Neural progenitor cell (in vitro differentiated cells): ENCODE measurements around the gene ZPLD1. TPM values are rescaled to one million over a fixed set of nuclear protein-coding genes. Genes with fewer than 3 reads are reported as not detected.

Experiments
- DNase-seq: peaks from one replicate; pipeline ENCODE4 v3.0.0-alpha.2; 2016; ENCODE audit warnings: low spot score
- H2AFZ ChIP-seq: fragments of 200-600 bp; sonication (generic); replicated peaks from 2 replicates; pipeline ENCODE4 v1.6.1; 2016; ENCODE audit warnings: antibody characterized with exemption
- H3F3A ChIP-seq: fragments of 200-600 bp; sonication (generic); 2 replicates; pipeline ENCODE4 v1.6.1; 2016; ENCODE audit warnings: antibody characterized with exemption, low read depth
- H3K27ac ChIP-seq: fragments of 200-600 bp; sonication (generic); 2 replicates; pipeline ENCODE4 v1.5.1; 2016; ENCODE audit warnings: mild to moderate bottlenecking
- H3K27me3 ChIP-seq: fragments of 200-600 bp; sonication (generic); 2 replicates; pipeline ENCODE4 v1.6.1; 2016; ENCODE audit warnings: mild to moderate bottlenecking, moderate library complexity
- H3K36me3 ChIP-seq: fragments of 200-600 bp; sonication (generic); 2 replicates; pipeline ENCODE4 v1.5.1; 2016
- H3K4me1 ChIP-seq: fragments of 200-600 bp; sonication (generic); 2 replicates; pipeline ENCODE4 v1.6.1; 2016; ENCODE audit warnings: mixed run types
- H3K4me2 ChIP-seq: fragments of 200-600 bp; sonication (generic); 2 replicates; pipeline ENCODE4 v1.6.1; 2016
- H3K4me3 ChIP-seq: fragments of 200-600 bp; sonication (generic); 2 replicates; pipeline ENCODE4 v1.5.1; 2016
- H3K79me2 ChIP-seq: fragments of 200-600 bp; sonication (generic); 2 replicates; pipeline ENCODE4 v1.6.1; 2016; ENCODE audit warnings: low read depth
- H3K9ac ChIP-seq: fragments of 200-600 bp; sonication (generic); 2 replicates; pipeline ENCODE4 v1.6.1; 2016
- H3K9me3 ChIP-seq: fragments of 200-600 bp; sonication (generic); 2 replicates; pipeline ENCODE4 v1.5.1; 2016; ENCODE audit warnings: low read depth
- H4K20me1 ChIP-seq: fragments of 200-600 bp; sonication (generic); 2 replicates; pipeline ENCODE4 v1.6.1; 2016; ENCODE audit warnings: low read depth
- H3K27ac Mint-ChIP-seq: 3 replicates; pipeline ENCODE4 v1.8.0; 2021; ENCODE audit warnings: mixed read lengths
- H3K27me3 Mint-ChIP-seq: 2 replicates; pipeline ENCODE4 v1.8.0; 2022; ENCODE audit warnings: low read depth, mild to moderate bottlenecking, inconsistent platforms, moderate library complexity, mixed read lengths; ENCODE audit not compliant: insufficient read depth
- H3K36me3 Mint-ChIP-seq: 3 replicates; pipeline ENCODE4 v1.8.0; 2021; ENCODE audit warnings: mixed read lengths
- H3K4me1 Mint-ChIP-seq: 3 replicates; pipeline ENCODE4 v1.8.0; 2021; ENCODE audit warnings: mixed read lengths
- H3K4me3 Mint-ChIP-seq: 3 replicates; pipeline ENCODE4 v1.8.0; 2021; ENCODE audit warnings: mild to moderate bottlenecking, moderate library complexity, mixed read lengths
- H3K9me3 Mint-ChIP-seq: 3 replicates; pipeline ENCODE4 v1.8.0; 2020; ENCODE audit warnings: mixed read lengths
- CTCF ChIP-seq: fragments of 200-600 bp; sonication (generic); IDR thresholded peaks from 2 replicates; pipeline ENCODE4 v1.5.1; 2017; ENCODE audit warnings: antibody characterized with exemption, mild to moderate bottlenecking
- EZH2 ChIP-seq: fragments of 200-600 bp; sonication (generic); IDR thresholded peaks from 2 replicates; pipeline ENCODE4 v1.6.1; 2017; ENCODE audit warnings: antibody characterized with exemption, mild to moderate bottlenecking, moderate library complexity
- EZH2phosphoT487 ChIP-seq: fragments of 200-600 bp; sonication (generic); IDR thresholded peaks from 2 replicates; pipeline ENCODE4 v1.6.1; 2017; ENCODE audit warnings: antibody characterized with exemption
- total RNA-seq: library from RNA; depleted of rRNA; stranded (reverse); fragments of >200 nt; gene quantifications from 2 replicates; pipeline ENCODE4 v1.2.3, GENCODE V29; 2015; ENCODE audit warnings: low replicate concordance

ZPLD1 gene
- total RNA-seq, 1 donor from 2014 or later = 0.28 TPM

GRCh38 chr3:102512734-102513504 is 78.1 kb downstream of the ZPLD1 start:
- DNase-seq = no peak
- H3K27me3 Mint-ChIP-seq = no peaks in the 10 kb centered on the region
- Histone ChIP-seq H2AFZ (peak overlapping the region; percentile 13), H3K27ac (no peak overlapping the region), H3F3A (no peaks in the 10 kb centered on the region), H3K4me1 (no peaks in the 10 kb centered on the region), H3K9ac (no peak overlapping the region), H3K4me3 (no peak overlapping the region), H3K36me3 (no peaks in the 10 kb centered on the region), H3K9me3 (no peaks in the 10 kb centered on the region), H3K4me2 (no peak overlapping the region), H3K79me2 (no peaks in the 10 kb centered on the region), H3K27me3 (no peaks in the 10 kb centered on the region), H4K20me1 (no peaks in the 10 kb centered on the region)
- no peaks in the 10 kb centered on the region for H3K36me3 Mint-ChIP-seq
- TF ChIP-seq EZH2phosphoT487 (no peak), CTCF (no peak), EZH2 (no peak)
- H3K9me3 Mint-ChIP-seq = no peaks in the 10 kb centered on the region
- H3K4me3 Mint-ChIP-seq = no peak overlapping the region
- no peaks in the 10 kb centered on the region for H3K4me1 Mint-ChIP-seq
- H3K27ac Mint-ChIP-seq = no peak overlapping the region

GRCh38 chr3:102514241-102514640 is 79.4 kb downstream of the ZPLD1 start:
- H3K4me3 Mint-ChIP-seq = no peak overlapping the region
- Histone ChIP-seq H3K36me3 (no peaks in the 10 kb centered on the region), H3K27me3 (no peaks in the 10 kb centered on the region), H2AFZ (no peak overlapping the region), H4K20me1 (no peaks in the 10 kb centered on the region), H3K79me2 (no peaks in the 10 kb centered on the region), H3K9ac (no peak overlapping the region), H3K4me2 (no peak overlapping the region), H3K9me3 (no peaks in the 10 kb centered on the region), H3K4me1 (no peaks in the 10 kb centered on the region), H3K27ac (no peak overlapping the region), H3K4me3 (no peak overlapping the region), H3F3A (no peaks in the 10 kb centered on the region)
- no peaks in the 10 kb centered on the region for H3K36me3 Mint-ChIP-seq
- DNase-seq = no peak
- no peaks in the 10 kb centered on the region for H3K4me1 Mint-ChIP-seq
- H3K27me3 Mint-ChIP-seq = no peaks in the 10 kb centered on the region
- no peaks in the 10 kb centered on the region for H3K9me3 Mint-ChIP-seq
- no peak overlapping the region for H3K27ac Mint-ChIP-seq
- no peak for TF ChIP-seq EZH2
- TF ChIP-seq CTCF = no peak
- no peak for TF ChIP-seq EZH2phosphoT487

DNA sequence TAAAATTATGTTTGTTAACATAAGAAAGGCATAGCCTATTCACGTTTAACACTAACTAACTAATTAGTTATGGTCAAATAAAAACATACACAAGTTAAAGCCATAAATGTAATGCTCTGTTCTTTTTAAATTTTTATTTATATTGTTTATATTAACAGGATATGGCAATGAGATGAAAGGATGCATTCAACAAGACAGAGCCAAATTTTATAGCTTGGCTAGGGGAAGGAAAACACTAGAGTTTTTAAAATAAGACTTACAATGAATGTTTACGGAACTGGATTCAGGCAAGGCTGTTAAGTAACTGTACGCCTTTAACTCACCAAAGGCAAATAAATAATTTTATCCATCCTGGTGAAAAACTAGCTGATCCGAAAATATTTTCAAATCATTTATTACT is 86.4 kb downstream of the ZPLD1 start:
- no peaks in the 10 kb centered on the region for H3K36me3 Mint-ChIP-seq
- peaks cover 6% of the 10 kb centered on the region for H3K4me1 ChIP-seq
- H2AFZ ChIP-seq = peak overlapping the region; percentile 81
- no peaks in the 10 kb centered on the region for H3K36me3 ChIP-seq
- no peaks in the 10 kb centered on the region for H3K9me3 Mint-ChIP-seq
- no peak overlapping the region for H3K4me2 ChIP-seq
- H3K27me3 Mint-ChIP-seq = no peaks in the 10 kb centered on the region
- no peaks in the 10 kb centered on the region for H3K27me3 ChIP-seq
- no peaks in the 10 kb centered on the region for H3F3A ChIP-seq
- no peak overlapping the region for H3K27ac ChIP-seq
- no peaks in the 10 kb centered on the region for H3K4me1 Mint-ChIP-seq
- no peak overlapping the region for H3K9ac ChIP-seq
- no peaks in the 10 kb centered on the region for H3K9me3 ChIP-seq
- no peak for DNase-seq
- no peak overlapping the region for H3K4me3 ChIP-seq
- H3K4me3 Mint-ChIP-seq = no peak overlapping the region
- H4K20me1 ChIP-seq = no peaks in the 10 kb centered on the region
- TF ChIP-seq EZH2phosphoT487 = no peak
- TF ChIP-seq EZH2 = no peak
- TF ChIP-seq CTCF = no peak
- H3K79me2 ChIP-seq = no peaks in the 10 kb centered on the region
- H3K27ac Mint-ChIP-seq = no peak overlapping the region
